Astrocyte of the spinal cord (primary cell): ENCODE results near the gene DDX43.

Source experiments
- DNase-seq: peaks from one replicate; pipeline ENCODE4 v3.0.0; 2011; ENCODE audit warnings: low read depth, low spot score
- H3K4me3 ChIP-seq: 2 replicates; pipeline ENCODE4 v1.5.1; 2011; ENCODE audit warnings: low read depth, mild to moderate bottlenecking, low read length, moderate library complexity
- in situ Hi-C: cut with HindIII; loops from 2 replicates; pipeline ENCODE4 v1.10.0; 2017; ENCODE audit warnings: low sequenced_read_pairs
- TF ChIP-seq, protein P1 (sequence below): IDR thresholded peaks from 2 replicates; pipeline ENCODE4 v1.5.1; 2012; ENCODE audit warnings: low read depth, mild to moderate bottlenecking, low read length, inconsistent platforms

Gene DDX43

DNA sequence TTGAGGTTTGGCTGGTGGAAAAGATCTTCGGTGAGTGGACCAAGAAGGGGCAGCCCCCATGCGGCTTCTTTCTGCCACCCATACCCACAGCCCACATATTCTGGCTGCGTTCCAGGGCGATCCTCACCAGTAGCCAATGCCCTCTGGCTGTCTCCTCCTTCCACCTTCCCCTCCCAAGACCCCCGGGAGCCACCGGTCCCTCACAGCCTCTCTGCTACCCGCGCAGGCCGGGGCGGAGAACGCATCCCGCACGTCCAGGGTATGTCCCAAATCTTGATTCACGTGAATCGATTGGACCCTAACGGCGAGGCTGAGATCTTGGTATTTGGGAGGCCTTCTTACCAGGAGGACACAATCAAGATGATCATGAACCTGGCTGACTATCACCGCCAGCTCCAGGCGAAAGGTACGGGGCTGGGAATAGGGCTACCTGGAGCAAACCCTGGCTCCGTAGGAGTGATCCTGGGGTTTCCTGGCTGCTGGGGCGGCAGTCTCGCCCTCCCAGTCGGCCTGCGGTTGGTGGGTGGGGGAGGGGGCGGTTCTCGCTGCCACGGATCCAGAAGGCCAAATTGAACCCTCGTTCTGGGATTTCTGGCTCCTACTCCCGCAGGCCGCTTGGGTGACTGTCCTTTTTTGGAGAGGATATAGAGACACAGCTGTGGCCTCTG lies 31.6 kb upstream of the DDX43 start:
- in situ Hi-C loops: no loop called here
- no peak overlapping the region for H3K4me3 ChIP-seq
- no peak for DNase-seq
- TF ChIP-seq, protein P1, sequence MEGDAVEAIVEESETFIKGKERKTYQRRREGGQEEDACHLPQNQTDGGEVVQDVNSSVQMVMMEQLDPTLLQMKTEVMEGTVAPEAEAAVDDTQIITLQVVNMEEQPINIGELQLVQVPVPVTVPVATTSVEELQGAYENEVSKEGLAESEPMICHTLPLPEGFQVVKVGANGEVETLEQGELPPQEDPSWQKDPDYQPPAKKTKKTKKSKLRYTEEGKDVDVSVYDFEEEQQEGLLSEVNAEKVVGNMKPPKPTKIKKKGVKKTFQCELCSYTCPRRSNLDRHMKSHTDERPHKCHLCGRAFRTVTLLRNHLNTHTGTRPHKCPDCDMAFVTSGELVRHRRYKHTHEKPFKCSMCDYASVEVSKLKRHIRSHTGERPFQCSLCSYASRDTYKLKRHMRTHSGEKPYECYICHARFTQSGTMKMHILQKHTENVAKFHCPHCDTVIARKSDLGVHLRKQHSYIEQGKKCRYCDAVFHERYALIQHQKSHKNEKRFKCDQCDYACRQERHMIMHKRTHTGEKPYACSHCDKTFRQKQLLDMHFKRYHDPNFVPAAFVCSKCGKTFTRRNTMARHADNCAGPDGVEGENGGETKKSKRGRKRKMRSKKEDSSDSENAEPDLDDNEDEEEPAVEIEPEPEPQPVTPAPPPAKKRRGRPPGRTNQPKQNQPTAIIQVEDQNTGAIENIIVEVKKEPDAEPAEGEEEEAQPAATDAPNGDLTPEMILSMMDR: no peak

DNA sequence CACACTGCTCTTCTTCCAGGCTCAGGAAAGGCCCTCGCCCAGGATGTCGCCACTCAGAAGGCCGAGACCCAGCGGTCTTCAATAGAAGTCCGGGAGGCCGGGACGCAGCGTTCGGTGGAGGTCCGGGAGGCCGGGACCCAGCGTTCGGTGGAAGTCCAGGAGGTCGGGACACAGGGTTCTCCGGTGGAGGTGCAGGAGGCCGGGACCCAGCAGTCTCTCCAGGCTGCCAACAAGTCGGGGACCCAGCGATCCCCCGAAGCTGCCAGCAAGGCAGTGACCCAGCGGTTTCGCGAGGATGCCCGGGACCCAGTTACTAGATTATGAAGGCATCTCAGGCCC lies 31.1 kb upstream of the DDX43 start:
- DNase-seq: no peak
- no peak overlapping the region for H3K4me3 ChIP-seq
- in situ Hi-C loops: no loop called here
- TF ChIP-seq, protein P1: no peak

DNA sequence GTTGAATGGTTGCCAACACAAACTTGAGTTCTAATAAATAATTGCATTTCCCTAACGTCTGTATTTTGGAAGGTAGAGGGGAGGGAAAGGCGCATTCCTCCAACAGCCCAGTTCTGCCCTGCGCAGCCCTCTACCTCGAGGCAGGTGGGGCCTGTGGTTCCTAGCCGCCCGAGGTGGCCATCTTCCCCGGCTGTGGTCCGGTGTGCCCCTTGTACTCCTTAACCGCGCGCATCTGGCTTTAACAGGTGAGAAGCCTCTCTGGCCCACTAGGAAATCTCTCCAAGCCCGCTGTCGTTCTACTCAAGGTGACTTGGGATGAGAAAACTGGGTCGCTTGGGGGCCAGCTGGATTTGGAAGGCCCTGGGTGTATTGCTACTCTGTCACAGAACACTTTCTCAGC lies 30.5 kb upstream of the DDX43 start:
- no peak for DNase-seq
- in situ Hi-C loops: no loop called here
- TF ChIP-seq, protein P1: no peak
- no peak overlapping the region for H3K4me3 ChIP-seq

DNA sequence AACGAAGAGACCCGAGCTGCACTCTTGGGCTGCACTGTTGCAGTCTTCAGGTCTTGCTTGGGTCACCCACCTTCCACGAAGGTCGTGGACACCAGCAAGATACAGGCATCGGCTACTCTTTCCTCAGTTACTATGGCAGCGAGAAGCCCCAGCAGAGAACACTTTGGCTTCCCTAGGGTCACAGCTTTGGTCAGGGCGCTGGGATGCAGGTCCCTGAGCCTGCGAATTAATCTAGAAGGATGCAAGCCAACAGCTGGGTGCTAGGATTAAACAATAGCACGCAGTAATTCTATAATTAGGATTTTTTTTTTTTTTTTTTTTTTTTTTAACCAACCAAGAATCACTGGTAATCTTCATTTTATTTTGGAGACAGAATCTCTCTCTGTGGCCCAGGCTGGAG lies 30.1 kb upstream of the DDX43 start:
- no peak for DNase-seq
- H3K4me3 ChIP-seq: no peak overlapping the region
- in situ Hi-C loops: no loop called here
- TF ChIP-seq, protein P1: no peak

DNA sequence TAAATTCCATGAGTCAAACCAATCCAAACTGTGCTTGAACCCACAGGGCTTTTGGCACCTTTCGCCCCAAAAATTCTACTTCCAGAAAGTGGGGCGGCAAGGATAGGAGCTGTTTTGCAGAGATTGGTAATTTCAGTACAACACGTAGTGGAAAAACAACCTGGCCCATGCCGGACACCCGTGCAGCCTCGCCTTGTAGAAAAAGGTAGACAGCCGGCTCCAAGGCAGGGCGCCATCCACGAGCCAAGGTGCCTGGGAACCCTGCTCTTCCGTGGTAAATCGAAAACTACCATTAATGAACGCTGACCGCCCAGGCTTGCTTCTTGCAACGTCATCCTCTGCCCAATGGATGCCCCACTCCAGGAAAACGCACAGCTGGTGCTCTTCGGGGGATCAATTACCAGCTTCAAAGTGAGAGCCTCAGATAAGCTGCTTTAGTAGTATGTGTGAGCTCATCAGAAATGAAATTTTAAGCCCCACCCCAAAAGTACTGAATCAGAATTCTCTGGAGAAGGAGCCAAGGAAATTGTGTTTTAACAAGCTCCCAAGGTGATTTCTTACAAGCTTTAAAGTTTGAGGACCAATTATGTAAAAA lies 26.8 kb upstream of the DDX43 start:
- in situ Hi-C loops: no loop called here
- DNase-seq: no peak
- TF ChIP-seq, protein P1: no peak
- no peak overlapping the region for H3K4me3 ChIP-seq

DNA sequence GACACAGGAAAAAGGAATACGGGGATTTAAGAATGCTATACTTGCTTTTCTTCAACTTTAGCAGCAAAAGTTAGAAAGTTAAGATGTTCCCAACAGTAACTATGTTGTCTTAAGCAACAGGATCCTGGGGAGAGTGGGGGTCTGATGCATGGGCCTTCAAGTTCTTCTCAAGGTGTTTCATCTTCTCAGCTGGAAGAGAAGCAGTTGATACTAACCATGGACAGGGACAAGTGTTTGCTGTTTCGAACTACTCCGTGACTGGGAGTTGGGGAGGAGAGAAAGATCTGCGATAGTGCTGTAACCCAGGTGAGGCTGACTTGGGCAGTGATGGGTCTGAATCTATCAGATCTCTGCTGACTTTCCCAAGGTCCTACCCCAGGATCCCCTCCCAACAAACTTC lies 26.0 kb upstream of the DDX43 start:
- no peak for DNase-seq
- in situ Hi-C loops: no loop called here
- TF ChIP-seq, protein P1: no peak
- H3K4me3 ChIP-seq: no peak overlapping the region
